Cardiac muscle cell (in vitro differentiated cells and primary cell): ENCODE measurements around the gene KLK5. TPM values are rescaled to one million over a fixed set of nuclear protein-coding genes. Genes with fewer than 3 reads are reported as not detected.

Experiments used
- DNase-seq, 2 donors: peaks; one replicate each; pipeline versions ENCODE4 v3.0.0 to v3.0.0-alpha.2; 2010 to 2017; ENCODE audit warnings: low read depth in 1 of 2, low spot score in 1 of 2
- H3K27ac ChIP-seq: fragments of 200-600 bp; sonication (generic); 2 replicates; pipeline ENCODE4 v1.5.1; 2016
- H3K27me3 ChIP-seq: fragments of 200-600 bp; sonication (generic); 2 replicates; pipeline ENCODE4 v1.6.0; 2016; ENCODE audit warnings: control low read depth
- H3K36me3 ChIP-seq: fragments of 200-600 bp; sonication (generic); 2 replicates; pipeline ENCODE4 v1.5.1; 2016; ENCODE audit warnings: control low read depth
- H3K4me1 ChIP-seq: fragments of 200-600 bp; sonication (generic); 2 replicates; pipeline ENCODE4 v1.8.1; 2017; ENCODE audit warnings: low read depth, mild to moderate bottlenecking, mixed run types
- H3K4me3 ChIP-seq: fragments of 200-600 bp; sonication (generic); 2 replicates; pipeline ENCODE4 v1.5.1; 2016; ENCODE audit warnings: mild to moderate bottlenecking
- H3K9me3 ChIP-seq: fragments of 200-600 bp; sonication (generic); 2 replicates; pipeline ENCODE4 v1.5.1; 2017; ENCODE audit warnings: low read depth, mild to moderate bottlenecking, control low read depth
- CTCF ChIP-seq: IDR thresholded peaks from 2 replicates; pipeline ENCODE4 v1.5.1; 2012; ENCODE audit warnings: low read depth, mild to moderate bottlenecking, low read length
- polyA plus RNA-seq: library from polyadenylated mRNA; unstranded; fragments of >200 nt; fragmentation: Nextera tagmentation; extraction: Ambion mirVana; gene quantifications from 2 replicates; pipeline ENCODE4 v1.2.1, GENCODE V29; 2016
- total RNA-seq: library from RNA; depleted of rRNA; stranded (reverse); fragments of >200 nt; gene quantifications from 2 replicates; pipeline ENCODE4 v1.2.3, GENCODE V29; 2016

Gene KLK5
- total and polyA plus RNA-seq, 2 experiments from 2014 or later = not detected

GRCh38 chr19:50894478-50895356 lies 58.1 kb downstream of the KLK5 start:
- TF ChIP-seq CTCF = no peak
- no peak overlapping the region for H3K27ac ChIP-seq
- H3K9me3 ChIP-seq = no peaks in the 10 kb centered on the region
- H3K4me1 ChIP-seq = no peaks in the 10 kb centered on the region
- DNase-seq = no peak
- peaks cover 11% of the 10 kb centered on the region for H3K27me3 ChIP-seq
- H3K36me3 ChIP-seq = no peaks in the 10 kb centered on the region
- no peak overlapping the region for H3K4me3 ChIP-seq

Other genes starting within 250 kb of the KLK5 start
- 2.9 and 8.7 TPM in 2 replicates for gene SHANK1, start 233.2 kb downstream of the KLK5 start, total RNA-seq
- gene SHANK1, start 233.2 kb downstream of the KLK5 start, polyA plus RNA-seq = 0.71 and 2.0 TPM in 2 replicates
- 12.5 and 16.6 TPM in 2 replicates for gene CLEC11A, start 229.7 kb downstream of the KLK5 start, total RNA-seq
- gene CLEC11A, start 229.7 kb downstream of the KLK5 start, polyA plus RNA-seq = 26.7 and 29.4 TPM in 2 replicates
- not detected in 2 replicates for gene GPR32, start 182.6 kb downstream of the KLK5 start, total RNA-seq
- not detected in 2 replicates for gene GPR32, start 182.6 kb downstream of the KLK5 start, polyA plus RNA-seq
- gene ACP4, start 162.6 kb downstream of the KLK5 start, total RNA-seq = not detected in 2 replicates
- 0.23 and 0.64 TPM in 2 replicates for gene ACP4, start 162.6 kb downstream of the KLK5 start, polyA plus RNA-seq
- gene KLK1, start 129.3 kb downstream of the KLK5 start, total RNA-seq = not detected in 2 replicates
- not detected in 2 replicates for gene KLK1, start 129.3 kb downstream of the KLK5 start, polyA plus RNA-seq
- gene KLK15, start 119.5 kb downstream of the KLK5 start, total RNA-seq = not detected in 2 replicates
- not detected in 2 replicates for gene KLK15, start 119.5 kb downstream of the KLK5 start, polyA plus RNA-seq
- gene KLK3, start 98.1 kb downstream of the KLK5 start, total RNA-seq = not detected in 2 replicates
- 1.00 TPM in 1 of 2 replicates, not detected in the other for gene KLK3, start 98.1 kb downstream of the KLK5 start, polyA plus RNA-seq
- not detected in 2 replicates for gene KLK2, start 79.6 kb downstream of the KLK5 start, total RNA-seq
- gene KLK2, start 79.6 kb downstream of the KLK5 start, polyA plus RNA-seq = not detected in 2 replicates
- gene KLK4, start 41.6 kb downstream of the KLK5 start, total RNA-seq = not detected in 2 replicates
- not detected in 2 replicates for gene KLK4, start 41.6 kb downstream of the KLK5 start, polyA plus RNA-seq
- 0.30 and 0.99 TPM in 2 replicates for gene KLK6, start 16.6 kb upstream of the KLK5 start, total RNA-seq
- gene KLK6, start 16.6 kb upstream of the KLK5 start, polyA plus RNA-seq = 0.67 and 2.5 TPM in 2 replicates
- gene KLK7, start 30.9 kb upstream of the KLK5 start, total RNA-seq = not detected in 2 replicates
- 0.43 TPM in 1 of 2 replicates, not detected in the other for gene KLK7, start 30.9 kb upstream of the KLK5 start, polyA plus RNA-seq
- gene KLK8, start 48.6 kb upstream of the KLK5 start, total RNA-seq = not detected in 2 replicates
- not detected in 2 replicates for gene KLK8, start 48.6 kb upstream of the KLK5 start, polyA plus RNA-seq
- gene KLK10, start 66.7 kb upstream of the KLK5 start, total RNA-seq = 0.07 and 0.66 TPM in 2 replicates
- not detected in 2 replicates for gene KLK10, start 66.7 kb upstream of the KLK5 start, polyA plus RNA-seq
- not detected in 2 replicates for gene KLK11, start 73.6 kb upstream of the KLK5 start, total RNA-seq
- gene KLK11, start 73.6 kb upstream of the KLK5 start, polyA plus RNA-seq = not detected in 2 replicates
- not detected in 2 replicates for gene KLK12, start 82.0 kb upstream of the KLK5 start, total RNA-seq
- not detected in 2 replicates for gene KLK12, start 82.0 kb upstream of the KLK5 start, polyA plus RNA-seq
- 0.45 TPM in 1 of 2 replicates, not detected in the other for gene KLK13, start 112.1 kb upstream of the KLK5 start, total RNA-seq
- gene KLK13, start 112.1 kb upstream of the KLK5 start, polyA plus RNA-seq = not detected in 2 replicates
- gene KLK14, start 129.8 kb upstream of the KLK5 start, total RNA-seq = 0.24 TPM in 1 of 2 replicates, not detected in the other
- 0.75 TPM in 1 of 2 replicates, not detected in the other for gene KLK14, start 129.8 kb upstream of the KLK5 start, polyA plus RNA-seq
- gene CTU1, start 155.4 kb upstream of the KLK5 start, total RNA-seq = 13.5 and 13.8 TPM in 2 replicates
- 9.4 and 15.6 TPM in 2 replicates for gene CTU1, start 155.4 kb upstream of the KLK5 start, polyA plus RNA-seq
- gene SIGLEC9, start 171.9 kb upstream of the KLK5 start, total RNA-seq = not detected in 2 replicates
- gene SIGLEC9, start 171.9 kb upstream of the KLK5 start, polyA plus RNA-seq = not detected in 2 replicates
- gene SIGLEC7, start 189.3 kb upstream of the KLK5 start, total RNA-seq = not detected in 2 replicates
- not detected in 2 replicates for gene SIGLEC7, start 189.3 kb upstream of the KLK5 start, polyA plus RNA-seq